Amygdala (tissue), 56 donors: ENCODE measurements around the gene TRABD2B.

ENCODE experiments used
- DNase-seq, 56 donors: peaks; one replicate each; lab custom pipeline; 2025; lab: John Stamatoyannopoulos, UW

Gene TRABD2B

DNA sequence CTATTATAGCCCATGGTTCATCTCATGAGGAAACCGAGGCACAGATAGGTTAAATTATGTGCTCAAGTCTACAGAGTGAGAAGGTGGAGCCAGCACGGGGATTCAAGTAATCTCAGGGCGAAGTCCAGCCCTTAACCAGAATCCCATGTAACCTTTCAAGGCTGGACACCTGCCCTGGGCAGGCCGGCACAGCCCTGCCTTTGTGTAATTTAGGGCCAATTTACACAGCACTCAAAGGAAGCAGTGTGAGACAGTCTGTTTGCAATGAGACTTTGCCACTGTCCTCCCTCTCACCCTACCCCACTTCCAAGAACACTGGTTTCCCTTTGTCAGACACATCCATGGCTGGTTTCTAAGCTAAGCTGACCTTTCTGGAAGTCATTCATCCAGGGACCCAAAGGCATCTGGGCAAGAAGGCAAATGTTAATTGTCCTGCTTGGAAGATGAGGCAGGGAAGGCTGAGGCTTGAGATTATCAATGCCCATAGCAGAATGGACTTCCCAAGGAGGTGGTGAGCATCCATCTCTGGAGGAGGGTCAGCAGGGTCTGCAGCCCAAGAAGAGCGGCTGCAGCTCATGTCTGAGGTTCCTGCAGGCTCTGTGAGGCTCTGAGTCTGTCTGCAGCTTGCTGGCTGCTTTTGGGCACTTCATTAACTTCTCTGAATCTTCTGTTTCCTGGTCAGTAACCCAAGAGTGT lies 159.2 kb downstream of the TRABD2B start:
- DNase-seq: no peak

DNA sequence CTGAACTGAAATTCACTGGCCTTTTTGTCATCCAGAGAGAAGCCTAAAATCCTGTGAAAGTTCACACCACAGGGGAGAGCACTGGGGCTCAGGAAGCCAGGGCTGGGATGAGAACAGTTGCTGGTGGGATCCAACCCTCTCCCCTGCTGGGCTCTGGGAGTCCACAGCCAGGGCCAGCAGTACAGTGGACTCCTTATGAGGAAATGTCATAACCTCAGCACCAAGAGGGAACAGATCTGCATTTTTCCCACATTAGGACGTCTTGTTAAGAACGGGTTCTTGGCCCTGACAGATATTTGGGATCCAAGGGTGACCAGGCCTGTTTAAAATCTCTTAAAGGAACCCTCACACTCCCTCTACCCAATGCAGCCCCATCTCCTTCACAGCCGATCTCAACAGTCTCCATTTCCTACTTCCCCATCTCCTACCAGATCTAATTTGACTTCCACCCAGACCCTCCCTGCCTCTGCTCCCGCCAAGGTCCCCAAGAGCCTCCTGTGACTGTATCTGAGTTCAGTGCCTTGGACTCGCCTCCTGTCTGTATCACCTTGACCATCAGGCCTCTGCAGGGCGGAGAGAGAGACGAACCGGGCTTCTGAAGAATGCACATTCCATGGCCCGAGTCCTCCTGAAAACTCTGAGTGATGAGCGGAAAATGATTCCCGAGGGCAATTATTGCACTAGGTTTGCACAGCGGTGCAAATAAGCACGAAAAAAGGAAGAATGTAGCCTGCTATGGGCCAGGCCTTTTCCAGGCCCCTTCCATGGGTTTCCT lies 159.9 kb downstream of the TRABD2B start:
- no peak for DNase-seq

DNA sequence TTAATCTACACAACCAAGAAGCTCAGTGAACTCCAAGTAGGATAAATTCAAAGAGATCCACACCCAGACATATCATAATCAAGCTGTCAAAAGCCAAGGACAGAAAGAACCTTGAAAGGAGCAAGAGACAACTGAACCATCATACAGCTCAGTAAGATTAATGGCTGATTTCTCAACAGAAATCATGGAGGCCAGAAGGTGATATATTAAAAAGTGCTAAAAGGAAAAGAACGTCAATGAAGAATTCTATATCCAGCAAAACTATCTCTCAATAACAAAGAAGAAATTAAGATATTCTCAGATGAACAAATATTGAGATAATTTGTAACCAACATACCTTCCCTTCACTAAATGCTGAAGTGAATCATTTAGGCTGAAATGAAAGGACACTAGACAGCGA lies 161.8 kb downstream of the TRABD2B start:
- DNase-seq: no peak

GRCh38 chr1:47834326-47834725 lies 162.9 kb downstream of the TRABD2B start:
- DNase-seq: no peak

- no peak for DNase-seq
Measured at GRCh38 chr1:47830641-47831333, 166.4 kb downstream of the TRABD2B start.

GRCh38 chr1:47830021-47830420 lies 167.2 kb downstream of the TRABD2B start:
- DNase-seq: no peak

GRCh38 chr1:47828978-47829377 lies 168.2 kb downstream of the TRABD2B start:
- DNase-seq: no peak

DNA sequence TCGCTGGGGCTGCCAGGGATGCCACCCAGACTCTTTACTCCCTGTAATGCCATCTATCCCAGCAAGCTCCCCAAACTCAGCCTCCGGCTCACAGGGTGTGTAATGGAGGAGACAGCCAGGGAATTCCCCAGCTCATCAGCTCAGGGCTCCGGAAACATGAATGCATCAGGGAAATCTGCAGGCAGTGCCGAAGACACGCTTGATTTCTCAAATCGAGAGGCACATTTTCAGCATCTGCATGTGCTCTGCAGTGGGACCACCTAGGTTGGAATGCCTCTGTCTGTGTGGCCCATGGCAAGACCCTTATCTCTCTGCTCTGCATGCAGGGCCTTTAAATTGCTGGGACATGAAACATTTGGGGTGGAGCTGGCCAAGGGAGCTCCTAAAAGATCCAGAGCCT lies 170.1 kb downstream of the TRABD2B start:
- no peak for DNase-seq

GRCh38 chr1:47824716-47825115 lies 172.5 kb downstream of the TRABD2B start:
- DNase-seq: no peak

GRCh38 chr1:47824297-47824696 lies 172.9 kb downstream of the TRABD2B start:
- DNase-seq: no peak

GRCh38 chr1:47823040-47823808 lies 174.0 kb downstream of the TRABD2B start:
- no peak for DNase-seq

DNA sequence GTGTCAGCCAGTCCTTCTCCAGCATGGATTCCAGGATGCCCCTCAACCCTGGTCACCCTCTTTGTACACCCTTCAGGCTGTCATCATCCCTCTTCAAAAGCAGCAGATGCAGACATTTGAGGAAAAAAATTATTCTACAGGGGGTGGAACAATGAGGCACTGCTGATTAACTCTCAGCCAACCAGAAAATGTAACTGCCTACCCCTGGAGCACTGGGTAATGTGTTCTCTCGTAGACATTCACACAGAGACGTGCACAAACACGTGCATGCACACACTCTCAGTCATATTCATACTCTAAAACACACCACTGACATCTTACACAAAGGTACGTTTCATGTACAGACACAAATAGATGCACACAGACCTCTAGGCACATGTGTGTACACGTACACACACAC lies 175.4 kb downstream of the TRABD2B start:
- no peak for DNase-seq

GRCh38 chr1:47819574-47819888 lies 177.7 kb downstream of the TRABD2B start:
- no peak for DNase-seq

DNA sequence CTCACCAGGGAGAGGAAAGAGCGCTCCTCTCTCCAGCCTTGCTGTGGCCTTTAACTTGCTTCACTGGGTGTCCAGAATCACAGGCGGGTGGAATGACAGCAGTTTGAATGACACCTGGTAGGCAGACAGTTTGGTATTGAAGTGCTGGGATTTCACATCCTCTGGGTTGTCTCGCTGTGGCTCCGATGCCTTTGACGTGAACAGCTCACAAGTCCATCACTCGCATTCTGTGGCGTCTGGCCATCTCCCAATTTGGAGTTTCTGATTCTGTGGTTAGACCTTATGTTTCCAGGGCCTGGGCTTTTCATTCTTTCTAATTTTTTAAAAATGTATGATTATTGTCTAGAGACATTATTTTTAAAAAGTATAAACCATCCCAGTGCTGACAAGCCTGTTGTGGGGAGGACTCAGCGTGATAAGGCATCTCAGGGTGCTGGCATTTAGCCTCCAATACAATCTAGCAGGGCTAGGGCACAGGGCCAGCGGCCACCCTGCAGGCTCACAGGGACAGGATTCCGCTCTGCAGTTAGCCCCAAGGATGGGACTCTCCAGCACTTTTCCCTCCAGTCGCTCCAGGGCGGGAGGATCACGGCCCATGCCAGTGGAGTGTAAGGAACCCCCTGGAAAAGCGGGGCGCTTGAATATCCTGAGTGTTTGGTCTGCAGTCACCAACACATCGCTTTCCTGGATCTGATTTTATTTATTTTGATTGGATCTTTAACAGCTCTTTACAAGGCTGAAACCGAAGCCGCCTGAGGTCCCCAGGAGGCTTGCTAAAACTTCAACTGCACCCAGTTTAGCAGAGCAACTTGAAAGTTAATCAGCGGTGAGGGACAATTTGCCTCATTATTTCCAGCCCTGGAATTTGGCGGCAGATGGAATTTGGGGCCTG lies 178.3 kb downstream of the TRABD2B start:
- DNase-seq: no peak

GRCh38 chr1:47817861-47818260 lies 179.3 kb downstream of the TRABD2B start:
- no peak for DNase-seq

DNA sequence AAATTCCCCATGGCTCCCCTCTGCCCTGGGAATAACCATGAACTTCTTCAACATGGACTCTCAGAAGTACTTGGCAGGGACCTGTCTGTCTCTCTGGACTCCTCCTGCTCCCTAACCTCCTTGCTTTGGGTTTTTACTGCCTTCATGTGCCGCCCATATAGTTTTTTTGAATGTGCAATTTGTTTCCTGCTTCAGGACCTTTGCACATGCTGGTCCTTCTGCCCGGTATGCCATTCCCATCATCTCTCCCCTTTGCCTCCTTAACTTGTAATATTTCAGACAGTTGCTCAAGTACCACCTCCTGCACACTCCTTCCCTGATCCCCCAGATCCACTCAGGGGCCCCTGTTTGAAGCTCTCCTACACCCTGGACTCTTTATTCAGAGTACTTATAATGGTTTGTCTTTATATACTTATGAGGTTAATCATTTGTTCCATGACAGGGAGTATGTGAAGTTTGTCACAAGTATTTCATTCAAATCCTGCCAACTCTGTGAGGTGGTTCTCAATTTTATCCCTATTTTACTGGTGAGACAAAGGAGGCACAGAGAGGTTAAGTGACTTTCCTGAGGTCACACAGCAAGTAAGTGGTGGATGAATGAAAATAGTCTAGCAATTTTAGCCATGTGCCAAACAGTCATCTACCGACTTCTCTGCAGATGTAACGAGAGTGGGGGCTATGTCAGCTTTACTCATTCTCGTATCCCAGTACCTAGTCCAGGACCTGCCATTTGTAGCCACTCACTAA lies 180.7 kb downstream of the TRABD2B start:
- DNase-seq: no peak

- no peak for DNase-seq
Measured at GRCh38 chr1:47814612-47815395, 182.4 kb downstream of the TRABD2B start.

DNA sequence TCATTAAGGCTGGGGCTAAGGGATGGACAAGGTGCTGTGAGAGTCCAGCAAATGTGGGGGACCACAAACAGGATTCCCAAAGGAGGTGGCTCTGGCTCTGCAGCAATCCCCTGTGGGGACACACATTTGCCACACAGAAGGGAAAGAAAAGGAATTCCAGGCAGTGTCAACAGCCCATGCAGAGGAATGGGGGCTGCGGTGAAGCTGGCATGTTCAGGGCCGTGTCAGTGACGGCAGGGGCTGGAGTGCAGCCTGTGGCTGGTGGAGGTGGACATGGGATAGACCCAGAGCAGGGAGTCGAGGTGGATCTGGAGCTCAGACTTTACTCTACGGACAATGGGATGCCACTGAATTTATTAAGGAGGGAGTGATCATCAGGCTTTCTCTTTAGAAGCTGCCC lies 183.2 kb downstream of the TRABD2B start:
- no peak for DNase-seq
